ENCODE results near the gene PTPN14. TPM values are rescaled to one million over a fixed set of nuclear protein-coding genes. Genes with fewer than 3 reads are reported as not detected.

PTPN14 gene
- polyA plus RNA-seq, 1 experiment = 29.4 TPM

- TF ChIP-seq CTCF (IDR thresholded peaks at IDR 0.05; ENCODE audit: insufficient read depth, low read depth, low read length) = no peak
- CTCF ChIA-PET = interaction anchor here (0.6 to 0.9 kb wide), 3 partner anchors 11 to 191 kb away, joined by 3 read pairs; partner anchors contain the start of gene PTPN14
- Histone ChIP-seq H3K4me3 (ENCODE audit: low read depth, low read length) (no peak overlapping the region), H3K36me3 (ENCODE audit: control insufficient read depth, insufficient read depth, low read length) (peaks cover 15% of the 10 kb centered on the region), H3K27me3 (ENCODE audit: control insufficient read depth, insufficient read depth, low read length) (no peaks in the 10 kb centered on the region)
- POLR2A ChIA-PET = no interaction called here
- no peak for DNase-seq (ENCODE audit: low read depth)
Observed at GRCh38 chr1:214360525-214361164, 190.8 kb downstream of the PTPN14 start.

- ChIA-PET POLR2A (no interaction called here), CTCF (interaction anchor here (0.6 kb wide), 1 partner anchor 191 kb away, joined by 3 read pairs; the partner anchor contains the start of gene PTPN14)
- H3K27me3 ChIP-seq (ENCODE audit: control insufficient read depth, insufficient read depth, low read length) = no peaks in the 10 kb centered on the region
- H3K4me3 ChIP-seq (ENCODE audit: low read depth, low read length) = no peak overlapping the region
- DNase-seq (ENCODE audit: low read depth) = no peak
- H3K36me3 ChIP-seq (ENCODE audit: control insufficient read depth, insufficient read depth, low read length) = peaks cover 14% of the 10 kb centered on the region
- TF ChIP-seq CTCF (IDR thresholded peaks at IDR 0.05; ENCODE audit: insufficient read depth, low read depth, low read length) = no peak
Observed at GRCh38 chr1:214360116-214360515, 191.3 kb downstream of the PTPN14 start.

- no peak for TF ChIP-seq CTCF (IDR thresholded peaks at IDR 0.05; ENCODE audit: insufficient read depth, low read depth, low read length)
- H3K36me3 ChIP-seq (ENCODE audit: control insufficient read depth, insufficient read depth, low read length) = peaks cover 5% of the 10 kb centered on the region
- ChIA-PET POLR2A (no interaction called here), CTCF (interaction anchor here (1.0 to 1.9 kb wide), 4 partner anchors 9 to 231 kb away, joined by 3 to 8 read pairs (median 5); no protein-coding TSS in a partner anchor)
- no peaks in the 10 kb centered on the region for H3K27me3 ChIP-seq (ENCODE audit: control insufficient read depth, insufficient read depth, low read length)
- H3K4me3 ChIP-seq (ENCODE audit: low read depth, low read length) = no peak overlapping the region
- DNase-seq (ENCODE audit: low read depth) = no peak
Observed at GRCh38 chr1:214354440-214355148, 196.8 kb downstream of the PTPN14 start.

GRCh38 chr1:214352838-214353237 lies 198.6 kb downstream of the PTPN14 start:
- Histone ChIP-seq H3K36me3 (ENCODE audit: control insufficient read depth, insufficient read depth, low read length) (peaks cover 7% of the 10 kb centered on the region), H3K4me3 (ENCODE audit: low read depth, low read length) (no peak overlapping the region), H3K27me3 (ENCODE audit: control insufficient read depth, insufficient read depth, low read length) (no peaks in the 10 kb centered on the region)
- no peak for TF ChIP-seq CTCF (IDR thresholded peaks at IDR 0.05; ENCODE audit: insufficient read depth, low read depth, low read length)
- CTCF ChIA-PET = interaction anchor here (1.4 to 2.2 kb wide), 4 partner anchors 20 to 274 kb away, joined by 3 to 6 read pairs (median 5); no protein-coding TSS in a partner anchor
- POLR2A ChIA-PET = no interaction called here
- DNase-seq (ENCODE audit: low read depth) = no peak

GRCh38 chr1:214351551-214352277 lies 199.7 kb downstream of the PTPN14 start:
- DNase-seq (ENCODE audit: low read depth) = no peak
- Histone ChIP-seq H3K4me3 (ENCODE audit: low read depth, low read length) (no peak overlapping the region), H3K27me3 (ENCODE audit: control insufficient read depth, insufficient read depth, low read length) (no peaks in the 10 kb centered on the region), H3K36me3 (ENCODE audit: control insufficient read depth, insufficient read depth, low read length) (peaks cover 5% of the 10 kb centered on the region; the same call in 1 of the 2 replicates)
- TF ChIP-seq CTCF (IDR thresholded peaks at IDR 0.05; ENCODE audit: insufficient read depth, low read depth, low read length) = no peak
- ChIA-PET POLR2A (interaction anchor here (0.6 kb wide), 1 partner anchor 11 kb away, joined by 3 read pairs; no protein-coding TSS in a partner anchor), CTCF (interaction anchor here (1.4 to 2.2 kb wide), 4 partner anchors 19 to 275 kb away, joined by 3 to 6 read pairs (median 5); no protein-coding TSS in a partner anchor)

Data from BJ (cell line).